GM18519 (cell line): ENCODE results near the gene TMEM161B.
"Not testable (repeated sequence)": the region's sequence is repeated elsewhere in the genome, so short reads cannot be mapped to it uniquely, and the experiment has no call there.

Experiments
- ATAC-seq: cut with Tn5 transposase; IDR thresholded peaks from one replicate; pipeline ENCODE4 v1.9.1; 2021; ENCODE audit warnings: mild to moderate bottlenecking, moderate library complexity; ENCODE audit not compliant: unreplicated experiment, low FRiP score

The TMEM161B gene

DNA sequence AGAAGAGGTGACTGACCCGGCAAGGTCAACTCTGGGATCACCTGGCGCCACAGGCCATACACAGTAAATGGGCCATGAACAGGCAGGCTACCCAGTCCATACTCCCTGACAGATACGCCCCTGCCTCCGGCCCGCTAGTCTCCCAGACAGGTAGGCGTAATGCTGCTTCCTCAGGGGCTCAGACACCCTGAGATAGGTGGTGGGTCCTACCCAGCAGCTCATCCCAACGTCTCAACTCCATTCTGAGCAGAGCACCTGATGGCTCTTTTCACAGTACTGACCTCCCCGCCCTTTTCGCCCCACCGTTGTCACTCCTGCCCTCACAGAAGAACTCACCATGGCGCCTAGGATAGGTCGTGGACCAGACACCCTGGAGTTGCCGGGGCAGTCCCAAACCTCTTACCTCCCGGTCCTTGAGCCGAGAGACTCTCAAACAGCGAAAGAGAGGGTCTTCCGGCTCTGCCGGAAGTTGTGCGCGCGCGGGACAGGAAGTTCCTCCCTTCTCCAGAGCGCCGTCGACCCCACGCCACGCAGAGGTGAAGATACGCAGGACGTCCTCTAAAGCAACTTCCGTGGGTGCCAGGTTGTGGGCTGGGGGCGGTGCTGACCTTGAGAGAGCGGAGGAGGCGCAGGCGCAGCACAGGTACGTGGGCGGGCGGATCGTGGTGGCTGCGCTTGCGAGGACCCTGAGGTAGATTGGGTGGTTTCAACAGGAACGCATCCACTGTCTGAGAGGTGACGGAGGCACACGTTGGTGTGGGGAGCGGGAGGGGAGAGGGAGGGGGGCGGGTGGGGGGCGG, at the start of gene TMEM161B:
TSS of gene TMEM161B (minus strand) at position 461 of the 800 bp plus-strand sequence. CDS start at position 339, 122 bp downstream.
- ATAC-seq = peak; percentile 96

DNA sequence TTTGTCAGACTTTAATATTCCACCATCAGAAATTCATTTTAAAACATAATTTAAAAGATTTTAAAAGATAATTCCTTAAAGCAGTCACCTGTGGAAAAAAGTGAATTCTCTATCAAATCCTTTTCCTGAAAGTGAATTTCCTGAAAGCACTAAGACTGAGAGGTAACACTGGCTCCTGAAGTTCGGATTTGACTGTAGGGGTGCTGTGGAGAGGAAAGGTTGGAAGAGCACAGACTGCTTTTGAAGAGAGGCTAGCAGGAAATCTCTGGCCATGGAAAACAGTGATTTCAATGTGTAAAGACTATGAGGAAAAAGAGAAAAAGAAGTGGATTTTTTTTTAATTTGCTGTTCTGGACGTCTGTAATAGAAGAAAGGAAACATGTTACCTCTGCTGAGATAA, 35.7 kb upstream of the TMEM161B start:
- ATAC-seq = no peak

DNA sequence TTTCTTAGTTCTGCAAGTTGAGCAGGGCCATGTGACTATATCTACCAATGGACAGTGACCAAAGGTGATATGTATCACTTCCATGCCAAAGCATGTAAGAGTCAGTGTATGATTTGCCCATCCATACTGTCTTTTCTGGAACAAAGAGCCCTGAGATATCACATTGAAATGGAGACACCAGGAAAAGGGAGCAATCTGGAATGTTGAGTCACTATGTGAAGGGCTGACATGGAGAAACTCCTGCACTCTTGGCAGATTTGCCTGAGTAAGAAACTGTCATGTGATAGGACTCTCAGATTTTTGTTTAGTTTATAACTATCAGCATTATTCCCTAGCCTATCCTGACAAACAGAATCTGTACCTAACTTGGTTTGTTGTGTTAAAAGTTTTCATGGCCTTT, 29.8 kb upstream of the TMEM161B start:
- no peak for ATAC-seq

DNA sequence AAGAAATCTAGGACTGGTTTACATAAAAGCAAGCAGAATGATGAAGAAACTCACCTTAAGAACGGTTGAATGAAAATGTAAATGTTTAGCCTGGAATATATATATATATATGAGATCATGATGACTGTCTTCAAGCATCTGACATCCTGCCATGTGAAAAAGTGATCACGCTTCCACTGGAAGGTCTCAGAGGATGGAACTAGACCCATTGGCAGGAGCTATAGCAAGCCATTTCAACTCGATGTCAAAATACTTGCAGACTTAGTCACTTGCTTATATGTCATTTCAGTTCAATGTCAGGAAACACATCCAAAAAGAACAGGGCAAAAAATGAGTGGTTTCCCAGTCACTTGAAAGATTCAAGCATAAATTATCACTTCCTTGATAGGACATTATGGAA, 22.2 kb upstream of the TMEM161B start:
- no peak for ATAC-seq

DNA sequence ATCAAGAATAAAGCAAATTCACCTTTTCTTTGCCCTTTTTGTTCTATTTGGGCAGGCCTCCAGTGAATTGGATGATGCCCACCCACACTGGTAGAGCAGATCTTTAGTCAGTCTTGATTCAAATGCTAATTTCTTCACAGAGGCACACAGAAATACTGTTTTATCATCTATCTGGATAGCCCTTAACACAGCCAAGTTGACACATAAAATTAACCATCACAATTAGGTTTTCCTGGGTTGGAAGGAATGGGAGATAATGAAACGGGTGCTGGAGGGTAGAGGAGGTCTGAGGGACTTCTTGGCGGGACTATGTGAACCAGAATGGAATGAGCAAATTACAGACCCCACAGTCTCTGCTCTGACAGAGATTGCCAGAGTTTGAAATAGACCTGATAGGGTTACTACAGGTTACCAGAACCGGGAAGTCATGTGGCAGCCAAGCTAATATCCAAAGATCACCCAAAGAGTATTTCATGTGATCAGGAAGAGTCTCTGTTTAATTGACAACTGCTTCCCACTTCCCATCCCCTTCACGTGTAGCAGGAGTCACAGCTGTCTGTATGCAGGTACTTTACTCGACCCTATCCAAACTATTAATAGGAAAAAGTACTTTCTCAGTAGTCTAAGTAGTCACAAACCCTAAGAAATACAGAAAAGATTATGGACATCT, 20.0 kb upstream of the TMEM161B start:
- ATAC-seq = no peak

DNA sequence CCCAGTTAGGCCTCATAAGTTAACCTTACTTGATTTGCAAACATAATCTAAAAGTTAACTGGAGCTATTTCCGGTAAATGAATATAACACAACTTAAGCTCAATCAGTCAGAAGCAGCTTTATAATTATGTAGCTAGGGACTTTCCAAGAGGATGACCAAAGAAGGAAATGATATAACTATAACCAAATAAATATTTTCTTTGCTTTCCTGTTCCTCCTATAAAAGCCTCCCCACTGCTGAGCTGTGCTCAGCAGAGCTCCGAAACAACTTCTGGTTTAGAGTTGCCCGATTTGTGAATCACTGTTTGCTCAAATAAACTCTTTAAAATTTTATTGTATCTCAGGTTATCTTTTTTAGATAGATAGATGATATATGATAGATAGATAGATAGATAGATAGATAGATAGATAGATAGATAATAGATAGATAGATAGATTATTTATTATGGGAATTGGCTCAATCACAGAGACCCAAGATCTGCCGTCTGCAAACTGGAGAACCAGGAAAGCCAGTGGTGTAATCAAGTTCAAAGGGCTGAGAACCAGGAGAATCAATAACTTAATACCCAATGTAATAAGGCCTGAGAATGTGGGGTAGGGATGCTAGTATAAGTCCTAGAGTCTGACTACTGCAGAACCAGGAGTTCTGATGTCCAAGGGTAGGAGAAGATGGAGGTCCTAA, 19.3 kb upstream of the TMEM161B start:
- ATAC-seq = no peak

DNA sequence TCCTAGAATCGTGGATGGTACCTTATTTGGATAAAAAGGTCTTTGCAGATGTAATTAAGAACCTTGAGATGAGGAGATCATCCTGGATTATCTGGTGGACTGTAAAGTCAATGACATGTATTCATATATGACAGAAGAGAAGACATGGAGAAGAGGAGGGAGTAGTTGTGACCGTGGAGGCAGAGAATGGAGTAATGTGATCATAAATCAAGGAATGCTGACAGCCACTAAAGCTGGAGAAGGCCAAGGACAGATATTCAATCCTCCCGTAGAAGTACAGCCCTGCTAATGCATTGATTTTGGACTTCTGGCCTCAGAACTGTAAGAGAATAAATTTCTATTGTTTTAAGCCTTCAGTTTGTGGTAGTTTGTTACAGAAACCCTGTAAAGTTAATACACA, 18.7 kb upstream of the TMEM161B start:
- no peak for ATAC-seq

DNA sequence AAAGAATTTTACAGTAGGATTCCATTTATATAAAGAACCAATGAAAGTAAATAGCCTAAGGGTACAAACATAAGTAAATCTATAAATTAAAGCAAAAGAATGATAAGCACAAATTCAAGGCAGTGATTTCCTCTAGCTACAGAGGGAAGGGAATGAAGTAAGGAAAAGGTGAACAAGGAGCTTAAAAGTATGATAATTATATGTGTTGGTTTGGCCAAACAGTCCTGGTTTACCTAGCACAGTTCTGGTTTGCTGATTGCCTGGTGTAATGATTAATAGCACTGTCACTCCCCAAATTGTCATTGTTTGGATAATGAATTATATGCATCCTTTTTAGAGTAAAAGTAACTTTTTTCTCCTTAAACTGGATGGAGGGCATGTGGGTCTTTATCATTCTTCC, 15.0 kb upstream of the TMEM161B start:
- ATAC-seq = no peak

DNA sequence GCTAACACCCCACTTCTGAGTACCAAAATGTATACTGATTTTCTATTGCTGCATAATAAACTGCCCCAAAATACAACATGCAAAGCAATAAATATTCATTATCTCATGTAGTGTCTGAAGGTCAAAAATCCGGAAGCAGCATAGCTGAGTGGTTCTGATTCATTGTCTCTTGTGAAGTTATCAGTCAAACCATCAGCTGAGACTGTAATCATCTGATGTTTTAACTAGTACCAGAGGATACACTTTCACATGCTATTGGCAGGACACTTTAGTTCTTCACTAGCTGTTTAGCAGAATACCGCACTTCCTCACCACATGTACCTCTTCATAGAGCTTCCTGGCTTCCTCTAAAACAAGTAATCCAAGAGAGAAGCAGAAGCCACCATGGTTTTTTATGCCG, 12.7 kb upstream of the TMEM161B start:
- no peak for ATAC-seq

DNA sequence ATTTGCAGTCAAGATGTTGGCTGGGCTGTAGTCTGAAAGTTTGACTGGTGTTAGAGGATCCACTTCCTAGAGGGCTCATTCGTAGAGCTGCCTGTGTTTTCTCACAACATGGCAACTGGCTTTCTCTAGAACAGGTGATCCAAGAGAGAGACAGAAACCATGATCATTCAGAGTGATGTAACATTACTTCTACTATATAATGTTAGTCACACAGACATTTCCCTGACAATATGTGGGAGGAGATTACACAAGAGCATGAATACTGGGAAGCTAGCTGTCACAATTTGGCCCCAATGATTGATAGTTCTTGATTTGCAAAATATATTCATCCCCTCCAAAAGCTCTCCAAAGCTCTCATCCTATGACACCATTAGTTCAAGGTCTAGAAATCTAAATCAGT, 10.9 kb upstream of the TMEM161B start:
- ATAC-seq = no peak

DNA sequence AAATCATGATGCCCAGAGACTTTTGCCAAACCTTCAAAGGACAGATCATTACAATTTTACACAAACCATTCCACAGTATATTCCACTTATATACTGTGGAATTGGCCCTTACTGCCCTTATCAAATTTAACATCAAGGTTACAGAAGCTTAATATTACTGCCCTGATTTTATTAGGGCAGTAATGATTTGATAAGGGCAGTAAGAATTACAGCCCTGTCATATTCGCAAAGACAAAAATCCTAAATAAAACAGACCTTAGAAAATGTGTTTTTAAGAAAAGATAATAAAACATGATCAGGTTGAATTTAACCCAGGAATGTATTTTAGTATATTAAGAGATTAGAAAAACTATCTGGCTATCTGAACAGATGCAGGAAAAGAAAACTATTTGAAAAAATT, 7.7 kb upstream of the TMEM161B start:
- ATAC-seq = no peak

DNA sequence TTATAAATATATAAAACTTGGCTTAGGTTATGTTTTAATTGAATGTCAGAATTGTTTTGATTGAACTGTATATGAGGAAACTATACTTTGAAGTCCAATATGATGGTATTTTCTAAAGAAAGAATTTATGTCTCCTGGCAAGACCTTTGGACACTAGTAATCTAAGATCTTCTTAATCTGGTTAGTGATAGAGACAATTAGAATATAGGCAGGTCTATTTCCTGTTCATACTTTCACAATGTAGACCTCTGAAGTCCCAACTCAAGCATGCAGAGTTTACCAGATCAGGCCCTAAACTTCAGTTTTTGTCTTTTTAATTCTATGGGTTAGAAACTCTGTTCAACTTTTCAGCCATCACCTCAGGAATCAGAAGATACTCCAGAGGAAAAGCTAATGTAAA, 6.9 kb upstream of the TMEM161B start:
- ATAC-seq = no peak

DNA sequence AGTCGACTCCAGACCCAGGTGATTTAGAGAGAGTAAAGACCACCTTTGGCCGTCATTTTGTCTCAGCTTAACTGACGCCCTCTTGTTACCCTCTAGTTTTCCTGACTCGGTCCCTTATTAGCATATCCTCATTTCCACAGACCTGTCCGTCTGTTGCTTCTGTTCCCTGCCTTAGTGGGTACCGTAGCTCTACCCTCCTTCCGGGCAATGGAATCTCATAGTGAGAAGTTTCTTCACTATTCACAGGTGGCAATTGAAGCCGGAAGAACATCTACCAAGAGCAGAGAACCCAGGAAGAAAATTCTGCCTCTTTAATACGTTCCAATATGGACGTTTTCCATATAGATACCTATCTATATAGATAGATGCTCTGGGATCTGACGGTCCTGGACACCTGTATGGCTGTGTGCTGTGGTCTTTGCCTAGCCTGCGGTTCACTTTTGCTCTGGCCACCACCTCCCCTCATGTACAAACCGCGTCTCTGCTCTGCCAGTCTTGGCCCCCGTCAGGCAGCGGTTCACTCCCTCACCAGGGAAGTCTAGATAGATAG, 652 bp upstream of the TMEM161B start:
- ATAC-seq = peak; percentile 18

DNA sequence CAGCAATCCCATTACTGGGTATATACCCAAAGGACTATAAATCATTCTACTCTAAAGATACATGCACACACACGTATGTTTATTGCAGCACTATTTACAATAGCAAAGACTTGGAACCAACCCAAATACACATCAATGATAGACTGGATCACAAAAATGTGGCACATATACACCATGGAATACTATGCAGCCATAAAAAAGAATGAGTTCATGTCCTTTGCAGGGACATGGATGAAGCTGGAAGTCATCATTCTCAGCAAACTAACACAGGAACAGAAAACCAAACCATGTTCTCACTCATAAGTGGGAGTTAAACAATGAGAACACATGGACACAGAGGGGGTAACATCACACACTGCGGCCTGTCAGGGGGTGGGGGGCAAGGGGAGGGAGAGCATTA, 4.1 kb downstream of the TMEM161B start:
- ATAC-seq = not testable (repeated sequence)

DNA sequence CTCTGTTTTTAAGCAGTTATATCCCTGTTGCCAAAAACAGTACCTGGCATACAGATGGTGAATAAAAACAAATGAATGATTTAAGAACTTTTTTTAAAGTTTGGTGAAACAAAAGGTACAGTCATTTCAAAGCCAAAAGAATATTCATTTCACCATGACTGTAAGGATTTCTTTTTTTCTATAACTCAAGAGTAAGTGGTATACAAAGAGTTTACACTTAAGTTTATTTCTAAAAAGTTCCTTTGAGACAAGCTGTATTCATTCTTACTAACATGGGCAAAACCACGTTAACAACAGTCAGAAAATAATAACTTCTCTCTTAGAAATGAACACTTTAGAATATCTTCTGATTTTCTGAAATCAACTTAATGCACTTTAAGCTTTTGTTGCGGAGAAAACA, 5.3 kb downstream of the TMEM161B start:
- no peak for ATAC-seq

DNA sequence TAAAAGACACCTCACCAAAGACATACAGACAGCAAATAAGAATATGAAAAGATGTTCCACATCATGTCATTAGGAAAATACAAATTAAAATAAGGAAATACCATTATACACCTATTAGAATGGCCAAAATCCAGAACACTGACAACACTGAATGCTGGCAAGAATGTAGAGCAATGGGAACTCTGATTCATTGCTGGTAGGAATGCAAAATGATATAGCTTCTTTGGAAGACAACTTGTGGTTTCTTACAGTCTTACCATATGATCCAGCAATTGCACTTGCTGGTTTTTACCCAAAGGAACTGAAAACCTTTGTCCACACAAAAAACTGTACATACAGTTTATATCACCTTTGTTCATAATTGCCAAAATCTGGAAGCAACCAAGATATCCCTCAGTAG, 6.5 kb downstream of the TMEM161B start:
- no peak for ATAC-seq

DNA sequence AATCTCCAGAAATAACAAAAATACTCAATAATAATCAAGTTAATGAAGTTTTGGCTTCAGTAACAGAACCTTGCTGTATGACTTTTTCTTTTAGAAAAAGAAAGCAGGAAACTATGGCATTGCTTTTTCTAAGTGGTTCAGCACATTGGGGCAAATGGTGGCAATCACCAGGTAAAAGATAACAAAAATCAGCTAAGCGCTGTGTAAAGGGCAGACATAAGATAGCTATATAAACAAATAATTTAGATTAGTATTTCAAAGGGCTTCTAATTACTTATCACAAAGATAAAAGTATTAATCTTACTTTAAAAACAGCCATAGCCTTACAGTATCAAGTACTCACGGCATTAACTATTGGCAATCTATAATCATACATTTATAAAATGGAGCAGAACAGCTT, 10.0 kb downstream of the TMEM161B start:
- no peak for ATAC-seq

DNA sequence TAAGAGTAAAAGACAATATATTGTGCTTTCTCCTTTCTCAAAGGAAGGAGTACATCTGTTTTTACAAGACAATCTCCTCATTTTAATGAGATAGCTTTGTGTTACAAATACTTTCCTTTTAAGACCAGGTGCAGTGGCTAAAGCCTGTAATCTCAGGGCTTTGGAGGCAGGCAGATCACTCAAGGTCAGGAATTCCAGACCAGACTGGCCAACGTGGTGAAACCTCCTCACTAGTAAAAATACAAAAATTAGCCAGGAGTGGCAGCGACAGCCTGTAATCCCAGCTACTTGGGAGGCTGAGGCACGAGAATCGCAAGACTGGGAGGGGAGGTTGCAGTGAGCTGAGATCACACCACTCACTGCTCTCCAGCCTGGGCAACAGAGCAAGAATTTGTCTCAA, 11.8 kb downstream of the TMEM161B start:
- no peak for ATAC-seq

DNA sequence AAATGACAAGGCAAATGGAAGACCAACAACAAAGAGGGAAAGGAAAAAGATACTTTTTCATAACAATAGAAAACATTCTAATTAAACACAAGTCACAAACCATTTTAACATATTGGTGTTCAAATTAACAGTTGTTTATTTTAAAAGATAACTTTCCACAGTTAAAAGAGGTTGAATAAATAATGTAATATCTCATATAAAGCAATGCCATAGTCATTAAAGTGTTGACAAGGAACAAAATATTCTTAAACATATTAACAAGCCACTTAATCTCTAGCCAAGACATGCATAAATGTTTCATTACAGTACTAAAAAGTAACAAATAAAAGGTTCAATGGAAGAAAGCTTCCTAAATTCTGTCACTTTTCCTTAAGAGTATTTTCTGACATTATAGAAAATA, 12.6 kb downstream of the TMEM161B start:
- no peak for ATAC-seq

DNA sequence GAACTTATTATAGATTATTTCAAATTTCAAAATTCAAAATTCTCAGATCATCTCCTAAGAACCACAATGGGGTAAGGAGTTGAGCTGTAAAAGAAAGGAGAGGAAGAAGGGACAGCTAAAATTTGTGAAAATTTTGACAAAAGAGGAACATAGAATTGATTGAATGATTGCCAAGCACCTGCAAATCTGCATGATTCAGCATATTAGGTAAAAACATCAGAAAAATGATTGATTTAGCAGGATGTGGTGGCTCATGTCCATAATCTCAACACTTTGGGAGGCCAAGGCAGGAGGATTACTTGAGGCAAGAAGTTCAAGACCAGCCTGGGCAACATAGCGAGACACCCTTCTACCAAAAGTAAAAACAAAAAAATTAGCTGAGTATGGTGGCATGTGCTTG, 14.3 kb downstream of the TMEM161B start:
- no peak for ATAC-seq

DNA sequence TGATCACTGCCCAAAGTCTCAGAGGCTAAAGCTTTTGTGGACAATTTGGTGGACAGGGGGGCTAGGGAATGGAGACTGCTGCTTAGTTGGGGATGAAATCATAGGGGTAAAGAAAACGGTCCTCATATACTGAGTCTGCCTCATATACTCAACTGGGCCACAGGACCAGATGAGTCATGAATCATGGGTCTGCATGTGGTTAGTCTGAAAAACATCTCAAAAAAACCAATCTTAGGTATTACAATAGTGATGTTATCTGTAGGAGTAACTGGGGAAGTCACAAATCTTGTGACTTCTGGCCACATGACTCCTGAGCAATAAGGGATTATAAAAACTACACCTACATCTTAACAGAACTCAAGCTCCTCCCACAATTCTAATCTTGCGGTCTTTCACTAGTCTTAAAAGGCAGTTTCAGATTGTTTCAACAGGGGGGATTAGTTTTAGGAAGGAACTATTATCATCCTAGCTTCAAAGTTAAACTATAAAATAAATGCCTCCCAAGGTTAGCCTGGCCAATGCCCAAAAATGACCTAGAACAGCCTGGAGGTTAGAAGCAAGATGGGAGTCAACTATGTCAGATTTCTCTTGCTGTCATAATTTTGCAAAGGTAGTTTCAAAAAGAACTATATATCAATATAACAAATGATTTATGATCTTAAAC, 17.5 kb downstream of the TMEM161B start:
- ATAC-seq = no peak
